ENCODE results near the gene SHISA8.

Gene SHISA8

GRCh38 chr22:41936894-41937169 is 22.0 kb upstream of the SHISA8 start:
- H3K27ac ChIP-seq (ENCODE audit: extremely low read depth, low read depth, low read length): no peak overlapping the region
- no peak overlapping the region for H3K4me3 ChIP-seq (ENCODE audit: low read depth, low read length)
- CTCF ChIA-PET: interaction anchor here (2.9 kb wide), 1 partner anchor 11 kb away, joined by 14 read pairs; no protein-coding TSS in a partner anchor
- H3K9me3 ChIP-seq (ENCODE audit: control insufficient read depth, insufficient read depth, low read depth, low read length): no peaks in the 10 kb centered on the region
- TF ChIP-seq INSM2 (tag by site-specific recombination; IDR thresholded peaks at IDR 0.05) (no peak), PRDM10 (tag by site-specific recombination; IDR thresholded peaks at IDR 0.05) (no peak), ZNF530 (tag by site-specific recombination; IDR thresholded peaks at IDR 0.05; ENCODE audit: low read depth) (no peak)
- H3K4me1 ChIP-seq (ENCODE audit: control insufficient read depth, insufficient read depth, low read length): no peaks in the 10 kb centered on the region; the same call in 1 of the 2 replicates
- peaks cover 32 to 89% of the 10 kb centered on the region in 2 experiments; a peak in 2 of 3 replicates for H3K36me3 ChIP-seq (ENCODE audit: control insufficient read depth in 2 of 2, insufficient read depth in 1 of 2, low read length in 2 of 2)
- POLR2A ChIA-PET: interaction anchor here (0.9 to 4.6 kb wide), 4 partner anchors 10 to 136 kb away, joined by 3 to 31 read pairs (median 6); partner anchors contain the start of genes CCDC134 and CENPM

GRCh38 chr22:41935509-41935908 is 20.6 kb upstream of the SHISA8 start:
- Histone ChIP-seq H3K27ac (ENCODE audit: extremely low read depth, low read depth, low read length) (no peak overlapping the region), H3K36me3 (ENCODE audit: control insufficient read depth in 2 of 2, insufficient read depth in 1 of 2, low read length in 2 of 2) (peaks cover 31 to 78% of the 10 kb centered on the region in 2 experiments; a peak in 2 of 3 replicates), H3K9me3 (ENCODE audit: control insufficient read depth, insufficient read depth, low read depth, low read length) (no peaks in the 10 kb centered on the region), H3K4me3 (ENCODE audit: low read depth, low read length) (no peak overlapping the region), H3K4me1 (ENCODE audit: control insufficient read depth, insufficient read depth, low read length) (no peaks in the 10 kb centered on the region)
- ChIA-PET CTCF (no interaction called here), POLR2A (interaction anchor here (0.7 to 4.6 kb wide), 4 partner anchors 8 to 11 kb away, joined by 4 to 31 read pairs (median 8); partner anchors contain the start of gene CENPM)
- TF ChIP-seq ZNF280D (tag by site-specific recombination; IDR thresholded peaks at IDR 0.05): no peak
- no peak for TF ChIP-seq ZNF473 (tag by site-specific recombination; IDR thresholded peaks at IDR 0.05)
- TF ChIP-seq ZNF830 (tag by site-specific recombination; IDR thresholded peaks at IDR 0.05; ENCODE audit: low read depth): no peak
- no peak for TF ChIP-seq ZNF148 (tag by site-specific recombination; IDR thresholded peaks at IDR 0.05; ENCODE audit: borderline replicate concordance)
- no peak for TF ChIP-seq ZNF488 (tag by site-specific recombination; IDR thresholded peaks at IDR 0.05)
- TF ChIP-seq ZNF510 (tag by site-specific recombination; IDR thresholded peaks at IDR 0.05; ENCODE audit: insufficient replicate concordance): no peak
- TF ChIP-seq GLI2 (tag by site-specific recombination; IDR thresholded peaks at IDR 0.05; ENCODE audit: borderline replicate concordance, low read depth): no peak
- no peak for TF ChIP-seq ZNF501 (tag by site-specific recombination; IDR thresholded peaks at IDR 0.05)
- TF ChIP-seq ZNF449 (tag by site-specific recombination; IDR thresholded peaks at IDR 0.05): no peak
- no peak for TF ChIP-seq ZNF155 (tag by site-specific recombination; IDR thresholded peaks at IDR 0.05)
- TF ChIP-seq ZBTB20 (tag by site-specific recombination; IDR thresholded peaks at IDR 0.05): no peak
- TF ChIP-seq ZNF354C (tag by site-specific recombination; IDR thresholded peaks at IDR 0.05; ENCODE audit: borderline replicate concordance, low read depth): no peak
- no peak for TF ChIP-seq ZNF677 (tag by site-specific recombination; IDR thresholded peaks at IDR 0.05)
- TF ChIP-seq ZNF707 (tag by site-specific recombination; IDR thresholded peaks at IDR 0.05): no peak

Data from HEK293 (cell line).